Measurements from ENCODE around the gene TNS1.

Gene TNS1

DNA sequence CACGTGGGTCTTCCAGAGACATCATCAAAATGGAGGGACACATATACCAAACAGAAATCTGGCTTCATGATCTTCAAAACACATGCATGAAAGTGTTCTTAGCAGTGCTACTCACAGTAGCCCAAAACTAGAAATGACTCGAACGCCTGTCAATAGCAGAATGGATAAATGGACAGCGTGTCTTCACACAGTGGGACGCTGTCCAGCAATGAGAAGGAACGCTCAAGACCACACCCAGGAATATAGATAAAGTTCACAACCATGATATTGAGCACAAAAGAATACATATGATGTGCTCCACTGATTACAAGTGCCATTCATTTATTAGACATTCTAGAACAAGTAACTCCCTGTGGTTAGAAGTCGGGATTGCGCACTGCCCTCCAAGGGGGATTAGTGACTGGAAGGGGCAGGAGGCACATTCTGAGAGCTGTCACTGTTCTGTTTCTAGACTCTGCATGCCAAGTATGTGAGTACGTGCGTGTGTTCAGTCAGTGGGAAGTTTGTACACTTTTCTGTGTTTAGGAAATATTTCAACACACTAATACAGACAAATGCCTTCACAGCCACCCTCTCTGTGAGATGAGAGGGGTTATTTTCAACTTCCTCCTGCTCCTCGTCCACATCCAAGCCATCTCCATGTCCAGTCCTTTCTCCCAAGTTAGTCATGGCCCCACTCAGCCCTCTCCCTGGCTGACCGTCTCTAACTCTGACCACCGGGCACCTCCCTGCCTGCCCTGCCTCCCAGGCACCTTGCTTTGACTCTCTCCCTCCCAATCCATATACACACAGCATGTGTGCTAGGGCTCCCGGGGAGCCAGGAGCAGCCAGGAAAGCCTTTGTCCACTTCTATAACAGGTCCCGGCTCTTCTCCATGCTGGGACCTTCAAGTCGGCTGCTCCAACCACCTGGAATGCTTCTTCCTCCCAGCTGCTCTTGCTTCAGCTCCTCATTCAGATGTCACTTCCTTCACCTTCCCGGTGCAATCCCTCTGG, 26.9 kb upstream of the TNS1 start:
- H3K4me3 ChIP-seq (ENCODE audit: low read depth, low read length) = no peak overlapping the region
- TF ChIP-seq, protein P1, sequence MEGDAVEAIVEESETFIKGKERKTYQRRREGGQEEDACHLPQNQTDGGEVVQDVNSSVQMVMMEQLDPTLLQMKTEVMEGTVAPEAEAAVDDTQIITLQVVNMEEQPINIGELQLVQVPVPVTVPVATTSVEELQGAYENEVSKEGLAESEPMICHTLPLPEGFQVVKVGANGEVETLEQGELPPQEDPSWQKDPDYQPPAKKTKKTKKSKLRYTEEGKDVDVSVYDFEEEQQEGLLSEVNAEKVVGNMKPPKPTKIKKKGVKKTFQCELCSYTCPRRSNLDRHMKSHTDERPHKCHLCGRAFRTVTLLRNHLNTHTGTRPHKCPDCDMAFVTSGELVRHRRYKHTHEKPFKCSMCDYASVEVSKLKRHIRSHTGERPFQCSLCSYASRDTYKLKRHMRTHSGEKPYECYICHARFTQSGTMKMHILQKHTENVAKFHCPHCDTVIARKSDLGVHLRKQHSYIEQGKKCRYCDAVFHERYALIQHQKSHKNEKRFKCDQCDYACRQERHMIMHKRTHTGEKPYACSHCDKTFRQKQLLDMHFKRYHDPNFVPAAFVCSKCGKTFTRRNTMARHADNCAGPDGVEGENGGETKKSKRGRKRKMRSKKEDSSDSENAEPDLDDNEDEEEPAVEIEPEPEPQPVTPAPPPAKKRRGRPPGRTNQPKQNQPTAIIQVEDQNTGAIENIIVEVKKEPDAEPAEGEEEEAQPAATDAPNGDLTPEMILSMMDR (IDR thresholded peaks at IDR 0.05; ENCODE audit: low read depth, low read length, missing control alignments) = no peak
- DNase-seq (ENCODE audit: low read depth) = no peak

DNA sequence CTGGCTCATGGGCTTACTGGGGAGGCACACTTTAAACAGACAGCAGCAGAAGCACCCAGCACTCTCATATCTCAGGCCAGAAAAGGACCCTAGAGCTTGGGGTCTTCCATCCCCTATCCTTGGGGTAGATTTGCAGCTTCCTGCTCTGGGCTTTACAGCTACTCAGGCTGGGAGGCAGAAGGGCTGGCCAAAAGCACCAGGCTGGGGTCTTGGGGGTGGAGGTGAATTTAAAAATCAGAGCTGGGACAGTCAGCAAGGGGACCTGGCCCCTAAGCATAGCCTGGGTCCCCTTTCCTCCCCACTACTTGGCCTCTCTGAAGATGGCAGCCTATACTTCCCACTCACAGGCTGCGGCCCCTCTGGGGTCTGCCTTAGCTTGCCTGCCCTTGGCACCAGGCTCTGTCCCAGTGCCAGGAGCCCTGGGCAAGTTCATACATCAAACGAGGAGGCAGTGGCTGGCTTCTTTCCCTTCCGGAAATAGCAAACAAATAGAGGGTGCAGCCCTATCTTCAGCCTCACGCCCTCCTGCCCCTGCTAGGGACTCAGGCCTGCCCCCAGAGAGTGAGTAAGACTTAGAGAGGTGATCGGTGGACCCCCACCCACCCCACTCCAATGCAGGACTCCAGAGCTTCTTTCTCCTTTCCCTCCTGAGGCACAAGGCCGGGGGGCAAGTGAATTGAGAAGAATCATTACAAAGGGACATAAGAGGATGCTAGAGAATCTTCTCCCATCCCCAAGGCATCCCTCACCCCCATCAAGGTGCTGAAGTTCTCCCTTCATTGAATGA, 26.0 kb upstream of the TNS1 start:
- no peak overlapping the region for H3K4me3 ChIP-seq (ENCODE audit: low read depth, low read length)
- TF ChIP-seq, protein P1 (IDR thresholded peaks at IDR 0.05; ENCODE audit: low read depth, low read length, missing control alignments) = no peak
- no peak for DNase-seq (ENCODE audit: low read depth)

DNA sequence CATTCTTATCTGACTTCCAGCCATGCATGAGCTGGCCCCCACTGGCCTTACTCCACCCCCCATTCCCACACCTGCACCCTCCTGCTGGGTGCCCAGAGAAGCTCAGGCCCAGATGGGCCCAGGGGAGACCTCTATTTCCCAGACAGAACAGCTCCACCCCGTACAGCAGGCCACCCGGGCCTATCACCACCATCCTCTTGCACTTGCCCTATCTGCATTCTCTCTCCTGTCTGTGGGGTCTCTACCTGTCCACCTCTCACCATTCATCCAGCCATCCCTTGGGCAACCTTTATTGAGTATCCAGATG, 25.3 kb upstream of the TNS1 start:
- no peak overlapping the region for H3K4me3 ChIP-seq (ENCODE audit: low read depth, low read length)
- TF ChIP-seq, protein P1 (IDR thresholded peaks at IDR 0.05; ENCODE audit: low read depth, low read length, missing control alignments) = no peak
- no peak for DNase-seq (ENCODE audit: low read depth)

DNA sequence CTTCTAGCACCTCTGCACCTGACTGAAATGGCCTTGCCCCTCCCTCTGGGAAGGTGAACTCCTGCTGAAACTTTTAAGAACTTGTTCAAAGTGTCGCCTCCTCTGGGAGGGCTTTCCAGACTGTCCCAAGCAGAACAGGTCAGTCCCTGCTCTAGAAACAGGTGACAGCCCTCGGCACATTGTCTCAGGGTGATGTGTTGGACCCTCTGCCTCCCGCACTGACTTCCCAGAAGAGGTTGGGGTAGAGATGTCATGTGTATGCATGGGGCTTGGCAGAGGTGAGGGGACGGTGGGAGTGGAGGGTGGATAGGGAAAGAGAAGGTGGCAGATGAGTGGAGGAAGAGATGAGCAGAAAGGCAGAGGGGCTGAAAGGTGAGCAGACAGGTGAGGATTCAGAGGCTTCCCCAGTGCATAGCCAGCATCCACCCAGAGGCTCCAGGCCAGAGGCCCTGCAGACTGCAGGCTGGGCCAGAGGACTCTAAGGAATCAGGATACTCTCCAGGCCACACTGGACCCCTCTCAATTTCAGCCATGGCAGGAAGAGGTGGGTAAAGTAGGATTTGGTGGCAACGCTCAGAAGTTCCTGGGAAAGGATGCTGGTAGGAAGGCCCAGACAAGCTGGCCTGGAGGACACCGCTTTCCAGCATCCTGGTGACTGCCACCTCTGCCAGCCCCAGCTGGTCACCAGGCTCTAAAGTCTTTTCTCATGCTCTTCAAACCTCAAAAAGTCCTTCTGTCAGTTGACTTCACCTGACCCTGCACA, 24.8 kb upstream of the TNS1 start:
- DNase-seq (ENCODE audit: low read depth) = no peak
- TF ChIP-seq, protein P1 (IDR thresholded peaks at IDR 0.05; ENCODE audit: low read depth, low read length, missing control alignments) = no peak
- no peak overlapping the region for H3K4me3 ChIP-seq (ENCODE audit: low read depth, low read length)

DNA sequence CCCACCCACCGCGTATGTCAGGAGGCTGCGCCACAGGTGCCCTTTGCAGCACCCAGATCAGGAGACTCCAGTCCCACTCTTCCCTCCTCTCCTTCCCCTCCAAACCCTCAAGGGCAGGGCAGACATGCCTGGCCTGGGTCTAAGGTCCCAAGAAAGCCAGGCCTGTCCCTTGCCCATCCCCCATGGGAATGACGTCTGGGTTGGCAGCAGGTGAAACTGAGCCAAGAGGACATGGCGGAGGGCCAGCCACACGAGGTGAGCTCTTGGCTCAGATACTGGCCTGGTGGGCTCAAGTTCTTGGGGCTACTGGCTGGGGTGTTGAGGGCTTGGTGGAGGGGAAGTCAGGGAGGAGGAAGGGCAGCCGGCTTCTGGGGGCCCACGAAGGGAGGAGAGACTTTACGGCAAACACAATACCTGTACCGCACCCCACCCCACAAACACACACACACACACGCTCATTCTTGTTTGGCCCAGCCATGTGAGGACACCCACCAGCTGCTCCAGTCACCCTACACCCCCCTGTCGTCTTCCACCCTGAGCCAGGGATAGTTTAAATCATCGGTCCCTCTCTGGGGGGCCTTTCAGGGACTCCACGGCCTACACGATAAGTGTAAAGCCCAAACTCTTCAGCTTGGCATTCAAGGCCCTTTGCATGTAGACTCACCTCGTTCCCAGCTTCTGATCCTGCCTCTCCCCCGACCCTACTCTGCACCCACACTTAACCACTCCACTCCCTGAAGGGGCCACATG, 24.1 kb upstream of the TNS1 start:
- H3K4me3 ChIP-seq (ENCODE audit: low read depth, low read length) = no peak overlapping the region
- TF ChIP-seq, protein P1 (IDR thresholded peaks at IDR 0.05; ENCODE audit: low read depth, low read length, missing control alignments) = no peak
- no peak for DNase-seq (ENCODE audit: low read depth)

DNA sequence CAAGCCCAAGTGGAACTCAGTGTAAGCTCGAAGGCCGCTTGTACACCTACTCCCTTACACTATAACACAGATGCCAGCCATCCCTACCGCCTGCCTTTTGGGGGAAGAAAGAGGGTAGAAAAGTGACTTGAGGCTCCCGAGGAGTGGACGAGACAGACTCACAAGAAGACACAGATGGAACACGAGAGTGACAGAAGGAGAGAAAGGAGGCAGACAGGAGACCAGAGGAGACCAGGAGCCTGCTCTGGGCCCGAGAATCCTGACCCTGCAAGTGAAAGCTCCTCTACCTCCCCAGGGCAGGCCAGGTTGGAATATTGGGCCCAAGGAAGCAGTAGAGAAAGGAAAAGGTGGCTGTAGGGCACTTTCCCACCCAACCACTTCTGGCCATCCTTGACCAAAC, 23.4 kb upstream of the TNS1 start:
- H3K4me3 ChIP-seq (ENCODE audit: low read depth, low read length) = no peak overlapping the region
- DNase-seq (ENCODE audit: low read depth) = no peak
- TF ChIP-seq, protein P1 (IDR thresholded peaks at IDR 0.05; ENCODE audit: low read depth, low read length, missing control alignments) = no peak

Measured in GM12864 (cell line).